SH-SY5Y (cell line): ENCODE data around the gene TARDBP.

ENCODE experiments used
- GATA2 ChIP-seq: IDR thresholded peaks from 2 replicates; pipeline ENCODE4 v1.6.1; 2011; ENCODE audit warnings: mild to moderate bottlenecking, low read depth, low read length
- GATA3 ChIP-seq: IDR thresholded peaks from 2 replicates; pipeline ENCODE4 v1.6.1; 2011; ENCODE audit warnings: low read depth, mild to moderate bottlenecking, low read length, moderate library complexity

- TF ChIP-seq GATA3 = no peak
- TF ChIP-seq GATA2 = no peak
Observed at GRCh38 chr1:10968411-10968826, 44.0 kb upstream of the TARDBP start.
